Activated naive CD4-positive, alpha-beta T cell treated with anti-CD3 and anti-CD28 coated beads, Interleukin-2, amount 10 ng/mL, durations not matched to agents 7 days and 5 days (primary cell): ENCODE results near the gene SMIM33.

Experiments used
- CTCF ChIA-PET: fragments of 350-600 bp; sonication (Branson Sonifier 250); formaldehyde crosslinking; loops from one replicate; lab custom pipeline; 2021; ENCODE audit warnings: antibody characterized with exemption; lab: Charles Lee
- DNase-seq: peaks from one replicate; pipeline ENCODE4 v3.0.0-alpha.2; 2020
- H3K27ac Mint-ChIP-seq: one replicate; pipeline ENCODE4 v1.8.0; 2021; ENCODE audit warnings: mild to moderate bottlenecking, moderate library complexity, mixed read lengths
- H3K27me3 Mint-ChIP-seq: one replicate; pipeline ENCODE4 v1.8.0; 2021; ENCODE audit warnings: mild to moderate bottlenecking, mixed read lengths
- H3K36me3 Mint-ChIP-seq: one replicate; pipeline ENCODE4 v1.8.0; 2021; ENCODE audit warnings: mixed read lengths
- H3K4me1 Mint-ChIP-seq: one replicate; pipeline ENCODE4 v1.8.0; 2021; ENCODE audit warnings: mixed read lengths
- H3K4me3 Mint-ChIP-seq: one replicate; pipeline ENCODE4 v1.8.0; 2021; ENCODE audit warnings: mild to moderate bottlenecking, moderate library complexity, mixed read lengths
- H3K9me3 Mint-ChIP-seq: one replicate; pipeline ENCODE4 v1.8.0; 2021; ENCODE audit warnings: mixed read lengths

The SMIM33 gene

DNA sequence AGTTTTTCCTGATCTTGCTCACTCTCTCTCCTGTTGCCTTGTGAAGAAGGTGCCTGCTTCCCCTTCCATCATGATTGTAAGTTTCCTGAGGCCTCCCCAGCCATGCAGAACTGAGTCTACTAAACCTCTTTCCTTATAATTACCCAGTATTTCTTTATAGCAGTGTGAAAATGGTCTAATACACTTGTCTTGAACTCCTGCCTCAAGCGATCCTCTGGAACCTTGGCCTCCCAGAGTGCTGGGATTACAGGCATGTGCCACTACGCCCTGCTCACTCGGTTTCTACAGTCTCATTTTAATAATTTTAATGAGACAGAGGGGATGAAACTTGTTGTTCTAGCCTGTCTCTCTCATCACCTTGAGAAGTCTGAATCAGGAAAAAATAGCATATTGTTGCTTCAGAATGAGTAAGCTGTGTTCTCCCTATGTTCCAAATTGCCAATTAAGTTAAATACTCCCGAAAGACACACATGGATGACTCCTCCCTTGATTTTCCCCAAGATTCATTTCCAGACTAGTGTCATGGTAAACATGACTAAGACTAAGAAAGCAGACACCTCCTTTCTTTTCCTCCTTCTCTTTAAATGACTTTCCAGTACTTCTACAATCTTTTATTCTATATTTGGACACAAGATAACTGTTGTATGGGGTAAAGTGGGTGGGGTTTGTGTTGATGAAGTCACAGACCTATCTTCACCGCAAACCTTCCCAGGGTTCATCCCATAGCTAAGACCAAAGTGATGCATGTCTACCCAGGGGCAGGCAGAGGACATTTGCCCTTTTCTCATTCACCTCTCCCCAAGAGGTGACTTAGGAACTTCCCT is 23.6 kb upstream of the SMIM33 start:
- Mint-ChIP-seq H3K4me3 (no peak overlapping the region), H3K4me1 (peaks cover 68% of the 10 kb centered on the region), H3K9me3 (no peaks in the 10 kb centered on the region), H3K27me3 (peaks cover 6% of the 10 kb centered on the region), H3K27ac (peak overlapping the region; percentile 46), H3K36me3 (peaks cover 4% of the 10 kb centered on the region)
- CTCF ChIA-PET, result interaction anchor here (2.0 kb wide), 1 partner anchor 65 kb away, joined by 8 read pairs; no protein-coding TSS in a partner anchor
- no peak for DNase-seq

DNA sequence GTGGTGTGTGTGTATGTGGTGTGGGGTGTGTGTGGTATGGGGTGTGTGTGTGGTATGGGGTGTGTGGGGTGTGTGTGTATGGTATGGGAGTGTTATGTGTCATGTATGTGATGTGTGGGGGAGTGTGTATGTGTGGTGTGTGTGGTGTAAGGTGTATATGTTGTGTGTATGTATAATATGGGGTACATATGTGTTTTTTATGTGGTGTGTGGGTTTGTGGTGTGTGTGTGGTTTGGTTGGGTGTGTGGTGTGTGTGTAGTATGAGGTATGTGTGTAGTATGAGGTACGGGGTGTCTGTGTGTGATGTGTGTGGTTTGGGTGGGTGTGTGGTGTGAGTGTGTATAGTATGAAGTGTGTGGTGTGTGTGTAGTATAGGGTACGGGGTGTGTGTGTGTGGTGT is 19.6 kb upstream of the SMIM33 start:
- CTCF ChIA-PET, result no interaction called here
- Mint-ChIP-seq H3K4me3 (no peak overlapping the region), H3K27ac (no peak overlapping the region), H3K27me3 (peaks cover 3% of the 10 kb centered on the region), H3K36me3 (peaks cover 4% of the 10 kb centered on the region), H3K4me1 (peaks cover 51% of the 10 kb centered on the region), H3K9me3 (no peaks in the 10 kb centered on the region)
- no peak for DNase-seq

DNA sequence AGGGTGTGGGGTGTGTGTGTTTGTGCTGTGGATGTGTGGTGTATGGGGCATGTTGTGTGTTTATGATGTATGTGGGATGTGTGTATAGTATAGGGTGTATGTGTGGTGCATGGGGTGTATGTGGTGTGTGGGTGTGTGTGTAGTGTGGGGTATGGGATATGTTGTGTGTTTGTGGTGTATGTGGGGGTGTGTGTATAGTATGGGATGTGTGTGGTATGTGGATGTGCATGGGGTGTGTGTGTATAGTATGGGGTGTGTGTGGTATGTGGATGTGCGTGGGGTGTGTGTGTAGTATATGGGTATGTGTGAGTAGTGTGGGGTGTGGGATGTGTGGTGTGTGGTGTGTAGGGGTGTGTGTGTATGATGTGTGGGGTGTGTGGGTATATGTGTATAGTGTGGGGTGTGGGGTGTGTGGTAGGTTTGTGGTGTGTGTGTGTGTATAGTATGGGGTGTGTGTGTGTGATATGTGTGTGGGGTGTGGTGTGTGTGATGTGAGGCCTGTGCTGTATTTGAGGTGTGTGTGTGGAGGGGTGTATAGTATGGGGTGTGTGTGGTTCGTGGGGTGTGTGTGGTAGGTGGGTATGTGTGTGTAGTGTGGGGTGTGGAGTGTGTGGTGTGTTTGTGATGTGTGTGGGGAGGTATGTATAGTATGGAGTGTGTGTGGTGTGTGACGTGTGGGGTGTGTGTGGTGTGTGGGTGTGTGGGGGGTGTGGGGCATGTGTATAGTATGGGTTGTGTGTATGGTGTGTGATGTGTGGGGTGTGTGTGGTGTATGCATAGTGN is 18.7 kb upstream of the SMIM33 start:
- Mint-ChIP-seq H3K27ac (no peak overlapping the region), H3K4me3 (no peak overlapping the region), H3K4me1 (peaks cover 51% of the 10 kb centered on the region), H3K36me3 (peaks cover 4% of the 10 kb centered on the region), H3K27me3 (no peaks in the 10 kb centered on the region), H3K9me3 (no peaks in the 10 kb centered on the region)
- CTCF ChIA-PET, result no interaction called here
- no peak for DNase-seq

DNA sequence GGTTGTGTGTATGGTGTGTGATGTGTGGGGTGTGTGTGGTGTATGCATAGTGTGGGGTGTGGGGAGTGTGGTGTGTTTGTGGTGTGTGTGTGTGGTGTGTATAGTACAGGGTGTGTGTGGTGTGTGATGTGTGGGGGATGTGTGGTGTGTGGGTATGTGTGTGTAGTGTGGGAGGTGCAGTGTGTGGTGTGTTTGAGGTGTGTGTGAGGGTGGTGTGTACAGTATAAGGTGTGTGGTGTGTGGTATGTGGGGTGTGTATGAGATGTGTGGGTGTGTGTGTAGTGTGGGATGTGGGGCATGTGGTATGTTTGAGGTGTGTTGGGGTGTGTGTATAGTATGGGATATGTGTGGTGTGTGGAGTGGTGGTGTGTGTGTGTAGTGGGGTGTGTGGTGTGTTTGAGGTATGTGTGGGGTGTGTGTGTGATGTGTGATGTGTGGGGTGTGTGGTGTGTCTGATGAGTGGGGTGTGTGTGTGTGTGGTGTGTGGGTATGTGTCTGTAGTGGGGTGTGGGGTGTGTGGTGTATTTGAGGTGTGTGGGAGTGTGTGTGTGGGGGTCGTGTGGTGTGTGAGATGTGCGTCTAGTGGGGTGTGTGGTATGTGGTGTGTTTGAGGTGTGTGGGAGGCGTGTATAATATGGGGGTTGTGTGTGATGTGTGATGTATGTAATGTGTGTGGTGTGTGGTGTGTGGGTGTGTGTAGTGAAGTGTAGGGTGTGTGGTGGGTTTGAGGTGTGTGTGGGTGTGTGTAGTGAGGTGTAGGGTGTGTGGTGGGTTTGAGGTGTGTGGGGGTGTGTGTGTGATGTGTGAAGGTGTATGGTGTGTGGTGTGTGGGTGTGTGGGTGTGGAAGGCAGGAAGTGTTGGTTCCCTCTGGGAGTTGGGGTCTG is 16.9 kb upstream of the SMIM33 start:
- Mint-ChIP-seq H3K27ac (no peak overlapping the region), H3K9me3 (no peaks in the 10 kb centered on the region), H3K4me3 (no peak overlapping the region), H3K4me1 (peaks cover 51% of the 10 kb centered on the region), H3K27me3 (no peaks in the 10 kb centered on the region), H3K36me3 (peaks cover 2% of the 10 kb centered on the region)
- CTCF ChIA-PET, result interaction anchor here (1.8 to 2.8 kb wide), 2 partner anchors 28 to 60 kb away, joined by 6 to 12 read pairs; partner anchors contain the start of gene STING1
- DNase-seq, result no peak

DNA sequence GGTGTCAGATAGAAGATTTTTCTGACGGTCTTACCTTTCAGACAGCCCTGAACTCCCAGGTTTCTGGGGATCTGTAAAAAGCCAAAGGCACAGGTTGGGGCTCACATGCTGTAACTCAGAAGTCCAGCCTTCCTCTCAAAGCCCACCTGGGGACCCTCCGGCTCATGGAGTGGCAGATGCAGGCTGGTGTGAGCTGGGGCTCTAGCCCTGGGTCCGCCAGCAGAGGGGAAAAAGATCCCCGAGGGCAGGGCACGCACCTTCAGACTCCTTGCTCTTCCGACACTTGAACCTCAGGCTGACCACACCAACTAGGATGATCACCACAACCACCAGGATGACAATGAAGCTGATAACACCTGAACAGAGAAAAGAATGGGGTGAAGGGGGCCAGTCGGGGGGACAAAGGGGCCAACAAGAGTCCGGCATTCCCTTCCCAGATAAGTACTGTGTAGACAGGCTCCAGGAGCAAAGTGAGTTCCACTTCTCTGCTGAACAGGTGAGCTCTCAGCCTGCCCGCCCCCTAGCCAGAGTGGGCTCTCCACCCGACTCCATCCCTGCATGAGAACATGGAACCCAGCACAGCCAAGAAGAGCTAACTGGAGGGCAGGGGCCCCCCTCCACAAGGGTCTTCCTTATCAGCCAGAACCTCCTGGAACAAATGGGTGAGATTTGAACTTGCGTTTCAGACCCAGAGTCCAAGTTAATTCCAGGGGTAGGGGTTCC is 16.1 kb upstream of the SMIM33 start:
- Mint-ChIP-seq H3K4me3 (no peak overlapping the region), H3K9me3 (no peaks in the 10 kb centered on the region), H3K36me3 (no peaks in the 10 kb centered on the region), H3K27ac (peak overlapping the region; percentile 66), H3K4me1 (peaks cover 57% of the 10 kb centered on the region), H3K27me3 (no peaks in the 10 kb centered on the region)
- no peak for DNase-seq
- CTCF ChIA-PET, result interaction anchor here (0.7 to 2.8 kb wide), 3 partner anchors 15 to 59 kb away, joined by 3 to 12 read pairs (median 6); partner anchors contain the start of genes DNAJC18 and STING1

DNA sequence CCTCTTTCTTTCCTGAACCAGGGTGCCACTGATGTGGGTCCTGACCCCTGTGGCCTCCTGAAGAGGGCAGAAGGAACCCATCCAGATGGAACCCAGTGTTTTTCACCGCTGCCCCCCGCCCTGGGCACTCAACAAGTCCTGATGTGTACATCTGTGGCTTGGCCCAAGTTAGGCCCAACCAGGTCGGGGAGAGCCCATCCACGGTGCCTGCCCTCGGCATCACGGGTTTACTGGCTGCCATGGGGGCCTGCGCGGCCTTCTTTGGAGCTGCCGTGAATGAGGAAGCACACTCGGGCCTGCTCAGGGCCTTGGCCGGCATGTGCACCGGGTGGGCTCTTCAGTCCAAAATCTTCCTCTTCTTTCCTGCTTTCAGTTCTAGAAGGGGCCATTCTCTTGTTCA is 14.0 kb upstream of the SMIM33 start:
- H3K4me3 Mint-ChIP-seq, result no peak overlapping the region
- H3K27ac Mint-ChIP-seq, result peak overlapping the region; percentile 13

DNA sequence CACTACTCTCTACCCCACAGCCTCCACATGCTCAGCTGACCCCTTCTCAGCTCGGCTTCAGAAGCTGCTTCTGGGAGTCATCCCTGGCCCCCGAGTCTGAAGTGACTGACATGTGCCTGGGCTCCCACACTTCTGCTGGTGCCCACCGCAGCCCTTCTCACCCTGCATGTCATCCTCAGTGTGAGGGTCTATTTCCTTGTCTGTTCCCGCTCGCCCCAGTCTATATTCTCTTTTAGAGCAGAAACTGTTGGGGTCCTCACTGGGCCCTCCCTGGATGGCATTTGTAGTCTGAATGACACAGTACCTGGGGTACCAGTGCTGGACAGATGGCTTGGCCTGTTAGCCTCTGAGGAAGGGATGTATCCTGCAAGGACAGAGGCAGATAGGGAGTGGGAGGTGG is 13.6 kb upstream of the SMIM33 start:
- Mint-ChIP-seq H3K27ac (peak overlapping the region; percentile 91), H3K9me3 (no peaks in the 10 kb centered on the region), H3K36me3 (no peaks in the 10 kb centered on the region), H3K4me1 (peaks cover 78% of the 10 kb centered on the region), H3K4me3 (no peak overlapping the region), H3K27me3 (peaks cover 3% of the 10 kb centered on the region)
- CTCF ChIA-PET, result interaction anchor here (2.0 to 4.0 kb wide), 4 partner anchors 12 to 56 kb away, joined by 8 to 21 read pairs (median 16); partner anchors contain the start of gene DNAJC18
- no peak for DNase-seq

More for the DNA sequence above, 14.0 kb upstream of the SMIM33 start:
- Mint-ChIP-seq H3K4me1 (peaks cover 77% of the 10 kb centered on the region), H3K9me3 (no peaks in the 10 kb centered on the region), H3K36me3 (no peaks in the 10 kb centered on the region), H3K27me3 (no peaks in the 10 kb centered on the region)
- no peak for DNase-seq
- CTCF ChIA-PET, result interaction anchor here (0.7 to 4.0 kb wide), 5 partner anchors 17 to 56 kb away, joined by 3 to 21 read pairs (median 12); partner anchors contain the start of genes DNAJC18 and STING1

DNA sequence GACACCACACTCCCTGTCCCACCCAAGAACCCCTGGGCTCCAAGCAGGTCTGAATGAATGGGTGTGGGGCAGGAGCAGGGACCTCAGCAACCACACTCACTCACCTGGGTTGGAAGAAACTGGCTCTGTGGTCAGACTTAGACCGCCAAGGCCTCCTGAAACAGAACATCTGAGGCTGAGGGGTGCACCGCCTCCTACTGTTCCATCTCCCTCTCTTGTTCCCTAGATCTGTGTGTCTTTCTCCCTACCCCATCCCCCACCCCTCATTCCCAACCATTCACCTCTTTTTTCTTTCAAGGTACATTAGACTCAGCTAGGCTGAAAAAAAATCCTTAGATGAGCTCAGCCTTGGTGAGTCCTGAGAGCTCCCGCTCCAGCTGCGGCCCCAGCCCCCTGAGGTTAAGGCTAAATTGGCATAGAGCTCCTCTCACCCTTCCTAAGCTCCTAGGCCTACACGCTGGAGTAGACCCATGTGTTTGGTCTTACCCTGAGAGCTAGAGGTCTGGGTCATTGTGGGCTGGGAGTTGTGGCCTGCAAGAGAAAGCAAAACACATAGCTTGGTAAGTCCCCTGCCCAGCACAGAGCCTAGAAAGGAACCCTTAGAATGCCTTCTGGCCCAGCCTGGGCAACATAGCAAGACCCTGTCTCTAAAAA is 13.0 kb upstream of the SMIM33 start:
- Mint-ChIP-seq H3K27me3 (peaks cover 7% of the 10 kb centered on the region), H3K9me3 (no peaks in the 10 kb centered on the region), H3K36me3 (no peaks in the 10 kb centered on the region), H3K4me1 (peaks cover 78% of the 10 kb centered on the region), H3K27ac (peak overlapping the region; percentile 91), H3K4me3 (no peak overlapping the region)
- DNase-seq, result no peak
- CTCF ChIA-PET, result interaction anchor here (0.9 to 4.0 kb wide), 6 partner anchors 13 to 55 kb away, joined by 3 to 21 read pairs (median 10); partner anchors contain the start of genes DNAJC18 and STING1

DNA sequence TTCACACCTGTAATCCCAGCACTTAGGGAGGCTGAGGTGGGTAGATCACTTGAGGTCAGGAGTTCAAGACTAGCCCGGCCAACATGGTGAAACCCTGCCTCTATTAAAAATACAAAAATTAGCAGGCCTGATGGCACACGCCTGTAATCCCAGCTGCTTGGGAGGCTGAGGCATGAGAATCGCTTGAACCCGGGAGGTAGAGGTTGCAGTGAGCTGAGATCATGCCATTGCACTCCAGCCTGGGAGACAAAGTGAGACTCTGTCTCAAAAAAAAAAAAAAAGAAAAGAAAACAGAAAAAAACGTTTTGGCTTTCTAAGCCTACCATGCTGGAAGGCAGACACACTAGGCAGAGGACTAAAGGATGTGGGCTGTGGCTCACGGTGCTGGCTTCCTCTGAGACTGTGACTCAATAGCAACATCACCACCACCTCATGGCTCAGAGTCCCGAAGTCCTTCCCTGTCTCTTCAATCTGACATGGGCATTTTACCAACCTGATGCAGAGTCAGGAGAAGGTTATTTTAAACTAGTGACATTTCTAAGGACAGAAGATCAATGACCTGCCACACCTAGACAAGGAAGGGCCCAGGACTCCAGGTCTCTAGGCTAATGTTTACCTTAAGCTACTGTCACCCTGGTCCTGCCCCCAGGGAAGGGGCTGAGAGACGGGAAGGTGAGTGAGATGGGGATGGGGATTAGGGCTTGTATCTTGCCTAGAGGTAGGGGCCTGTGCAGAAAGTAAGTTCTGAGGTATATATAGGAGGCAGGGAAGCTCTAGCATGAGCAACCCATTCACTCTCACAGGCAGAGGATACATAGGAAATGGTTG is 12.0 kb upstream of the SMIM33 start:
- peak; percentile 90 for DNase-seq
- Mint-ChIP-seq H3K4me3 (peak overlapping the region; percentile 48), H3K27me3 (peaks cover 10% of the 10 kb centered on the region), H3K27ac (peak overlapping the region; percentile 91), H3K4me1 (peaks cover 74% of the 10 kb centered on the region), H3K9me3 (no peaks in the 10 kb centered on the region), H3K36me3 (no peaks in the 10 kb centered on the region)
- CTCF ChIA-PET, result interaction anchor here (0.7 to 4.0 kb wide), 8 partner anchors 14 to 54 kb away, joined by 3 to 21 read pairs (median 8); partner anchors contain the start of genes DNAJC18 and STING1

DNA sequence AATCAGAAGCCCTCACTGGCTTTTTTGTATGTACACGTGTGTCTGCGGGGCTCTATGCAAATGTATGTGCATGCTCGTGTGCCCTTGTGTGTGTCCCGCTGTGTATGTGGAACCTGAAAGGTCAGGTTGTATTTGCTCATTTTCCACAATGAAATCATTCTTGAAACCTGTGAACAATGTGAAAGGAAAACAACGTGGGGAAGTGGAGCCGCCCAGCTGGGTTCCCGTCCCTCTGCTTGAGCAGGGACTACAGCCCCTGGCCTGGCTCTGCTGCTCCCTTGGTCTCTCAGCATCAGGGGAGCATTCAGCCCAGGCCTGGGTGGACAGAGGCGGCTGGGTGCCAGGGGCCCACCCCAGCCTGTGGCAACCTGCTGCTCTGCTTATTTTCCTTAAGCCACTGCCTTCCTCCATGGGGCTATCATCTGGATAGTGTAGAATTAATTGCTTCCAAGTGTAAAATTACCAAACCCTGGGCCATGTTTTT is 11.3 kb upstream of the SMIM33 start:
- peak; percentile 48 for DNase-seq
- Mint-ChIP-seq H3K4me3 (peak overlapping the region; percentile 39), H3K9me3 (no peaks in the 10 kb centered on the region), H3K36me3 (no peaks in the 10 kb centered on the region), H3K27me3 (peaks cover 16% of the 10 kb centered on the region), H3K27ac (peak overlapping the region; percentile 91), H3K4me1 (peaks cover 67% of the 10 kb centered on the region)
- CTCF ChIA-PET, result interaction anchor here (0.7 to 4.0 kb wide), 8 partner anchors 15 to 54 kb away, joined by 3 to 21 read pairs (median 7); partner anchors contain the start of genes DNAJC18 and STING1

DNA sequence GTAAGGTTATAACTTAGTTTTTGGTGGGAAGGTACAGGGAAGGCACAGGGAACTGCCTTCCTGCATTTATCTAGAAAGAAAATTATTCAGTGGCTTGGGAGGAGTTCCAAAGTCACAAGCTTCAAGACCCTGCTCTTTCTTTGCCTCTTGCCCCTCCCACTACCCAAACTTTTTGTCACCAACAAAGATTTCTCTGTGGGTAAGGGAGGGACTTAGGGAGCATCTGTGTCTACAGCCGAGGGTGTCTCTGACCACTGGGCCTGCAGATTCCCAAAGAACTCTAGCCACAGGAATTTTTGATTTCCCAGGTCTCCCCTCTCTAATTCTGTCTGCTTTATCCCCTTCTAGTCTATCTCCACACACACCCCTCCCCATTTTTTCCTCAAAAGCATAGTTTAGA is 10.3 kb upstream of the SMIM33 start:
- no peak for DNase-seq
- Mint-ChIP-seq H3K9me3 (no peaks in the 10 kb centered on the region), H3K27ac (peak overlapping the region; percentile 91), H3K36me3 (no peaks in the 10 kb centered on the region), H3K4me3 (no peak overlapping the region), H3K4me1 (peaks cover 60% of the 10 kb centered on the region), H3K27me3 (peaks cover 16% of the 10 kb centered on the region)
- CTCF ChIA-PET, result interaction anchor here (1.5 to 4.0 kb wide), 4 partner anchors 16 to 53 kb away, joined by 4 to 21 read pairs (median 10); partner anchors contain the start of gene STING1
